ENCODE data around the gene LYZL1.

GRCh38 chr10:29280488-29280840 lies 8.4 kb upstream of the LYZL1 start:
- TF ChIP-seq CTCF (IDR thresholded peaks at IDR 0.05) (no peak), POLR2A (IDR thresholded peaks at IDR 0.05) (no peak), POLR2AphosphoS5 (IDR thresholded peaks at IDR 0.05) (no peak), EP300 (IDR thresholded peaks at IDR 0.05) (no peak)

All from gastroesophageal sphincter (tissue), 3 donors.